Activated T-cell treated with anti-CD3 and anti-CD28 coated beads for 1 hour (primary cell): Measurements from ENCODE around the gene SLC25A17.
"Not testable (repeated sequence)": the region's sequence is repeated elsewhere in the genome, so short reads cannot be mapped to it uniquely, and the experiment has no call there.

Experiments
- DNase-seq: peaks from one replicate; pipeline ENCODE4 v3.0.0-alpha.2; 2020; ENCODE audit warnings: low read depth

SLC25A17 gene

GRCh38 chr22:40753114-40753513 lies 66.0 kb downstream of the SLC25A17 start:
- no peak for DNase-seq

- no peak for DNase-seq
These were observed 67.9 kb downstream of the SLC25A17 start for GRCh38 chr22:40751250-40751649.

GRCh38 chr22:40749829-40750228 lies 69.3 kb downstream of the SLC25A17 start:
- DNase-seq = no peak

GRCh38 chr22:40748388-40749355 lies 70.5 kb downstream of the SLC25A17 start:
- no peak for DNase-seq

GRCh38 chr22:40747361-40747760 lies 71.8 kb downstream of the SLC25A17 start:
- DNase-seq = no peak

- DNase-seq = no peak
These were observed 72.5 kb downstream of the SLC25A17 start for GRCh38 chr22:40746428-40747220.

- DNase-seq = no peak
These were observed 75.4 kb downstream of the SLC25A17 start for GRCh38 chr22:40743768-40744167.

- DNase-seq = no peak
These were observed 78.0 kb downstream of the SLC25A17 start for GRCh38 chr22:40741116-40741515.

- DNase-seq = no peak
These were observed 79.4 kb downstream of the SLC25A17 start for GRCh38 chr22:40739721-40740120.

- DNase-seq = no peak
These were observed 85.2 kb downstream of the SLC25A17 start for GRCh38 chr22:40733919-40734318.

- no peak for DNase-seq
These were observed 86.2 kb downstream of the SLC25A17 start for GRCh38 chr22:40732999-40733292.

- DNase-seq = no peak
These were observed 89.9 kb downstream of the SLC25A17 start for GRCh38 chr22:40729284-40729683.

- peak; percentile 53 for DNase-seq
These were observed 90.4 kb downstream of the SLC25A17 start for GRCh38 chr22:40728731-40729189.

- no peak for DNase-seq
These were observed 91.1 kb downstream of the SLC25A17 start for GRCh38 chr22:40727964-40728615.

- DNase-seq = no peak
These were observed 91.8 kb downstream of the SLC25A17 start for GRCh38 chr22:40727070-40727963.

- no peak for DNase-seq
These were observed 92.6 kb downstream of the SLC25A17 start for GRCh38 chr22:40726514-40726913.

GRCh38 chr22:40723396-40723933 lies 95.7 kb downstream of the SLC25A17 start:
- DNase-seq = no peak

- DNase-seq = no peak
These were observed 97.9 kb downstream of the SLC25A17 start for GRCh38 chr22:40721266-40721665.

- no peak for DNase-seq
These were observed 98.4 kb downstream of the SLC25A17 start for GRCh38 chr22:40720538-40721256.

GRCh38 chr22:40720156-40720537 lies 99.0 kb downstream of the SLC25A17 start:
- DNase-seq = not testable (repeated sequence)
